ENCODE results near the gene TSPAN13.

TSPAN13 gene

GRCh38 chr7:16804674-16805439 is 51.3 kb downstream of the TSPAN13 start, which contains the start of gene AGR2:
Gene AGR2 (minus strand): TSS chr7:16804999. CDS start chr7:16801796, 3,203 bp downstream.
- no peak for TF ChIP-seq CTCF (IDR thresholded peaks at IDR 0.05)

- no peak for TF ChIP-seq CTCF (IDR thresholded peaks at IDR 0.05)
Measured at GRCh38 chr7:16805441-16805840, 51.9 kb downstream of the TSPAN13 start.

- no peak for TF ChIP-seq CTCF (IDR thresholded peaks at IDR 0.05)
Measured at GRCh38 chr7:16810112-16810511, 56.6 kb downstream of the TSPAN13 start.

- no peak for TF ChIP-seq CTCF (IDR thresholded peaks at IDR 0.05)
Measured at GRCh38 chr7:16810573-16810972, 57.0 kb downstream of the TSPAN13 start.

GRCh38 chr7:16811551-16811950 is 58.0 kb downstream of the TSPAN13 start:
- TF ChIP-seq CTCF (IDR thresholded peaks at IDR 0.05) = no peak

GRCh38 chr7:16812542-16813231 is 59.1 kb downstream of the TSPAN13 start:
- no peak for TF ChIP-seq CTCF (IDR thresholded peaks at IDR 0.05)

GRCh38 chr7:16813232-16813616 is 59.7 kb downstream of the TSPAN13 start:
- no peak for TF ChIP-seq CTCF (IDR thresholded peaks at IDR 0.05)
